Skin epidermis (tissue), 12 donors: ENCODE measurements around the gene YWHAQ.
"Not testable (repeated sequence)": the region's sequence is repeated elsewhere in the genome, so short reads cannot be mapped to it uniquely, and the experiment has no call there.

Experiments
- H3K27ac ChIP-seq, 21 experiments: fragments of 200-600 bp; sonication (generic) in 11 of 21; one replicate each; pipeline ENCODE4 v1.5.0; 2020; ENCODE audit warnings: mild to moderate bottlenecking in 3 of 21, inconsistent platforms in 2 of 21, moderate library complexity in 2 of 21
- H3K4me3 ChIP-seq, 7 experiments: fragments of 200-600 bp; sonication (generic) in 2 of 7; one replicate each; pipeline ENCODE4 v1.5.0; 2020; ENCODE audit warnings: inconsistent platforms in 2 of 7, mild to moderate bottlenecking in 2 of 7, moderate library complexity in 1 of 7

The YWHAQ gene

GRCh38 chr2:9638532-9638931 lies 7.7 kb upstream of the YWHAQ start:
- Histone ChIP-seq H3K4me3 (no peak overlapping the region), H3K27ac (peak overlapping the region in 6 of 21 experiments; percentile 8 to 55 (median 40))

- Histone ChIP-seq H3K4me3 (no peak overlapping the region), H3K27ac (peak overlapping the region in 1 of 21 experiments; percentile 55)
Observed at GRCh38 chr2:9637330-9637729, 6.5 kb upstream of the YWHAQ start.

GRCh38 chr2:9634133-9634532 lies 3.3 kb upstream of the YWHAQ start:
- Histone ChIP-seq H3K27ac (no peak overlapping the region), H3K4me3 (no peak overlapping the region)

GRCh38 chr2:9631878-9632700 lies 1.3 kb upstream of the YWHAQ start:
- H3K27ac ChIP-seq = peak overlapping the region in 5 of 21 experiments; percentile 24 to 96 (median 45)

GRCh38 chr2:9631553-9631819 lies 689 bp upstream of the YWHAQ start:
- H3K27ac ChIP-seq = peak overlapping the region in 17 of 21 experiments; percentile 39 to 97 (median 93)
- H3K4me3 ChIP-seq = peak overlapping the region; percentile 54 to 87 (median 68)

More at GRCh38 chr2:9631878-9632700, 1.3 kb upstream of the YWHAQ start:
- H3K4me3 ChIP-seq = no peak overlapping the region

GRCh38 chr2:9630117-9630735 lies 571 bp downstream of the YWHAQ start:
- H3K27ac ChIP-seq = peak overlapping the region; percentile 48 to 97 (median 94)
- peak overlapping the region; percentile 54 to 87 (median 68) for H3K4me3 ChIP-seq

- peak overlapping the region; percentile 54 to 87 (median 68) for H3K4me3 ChIP-seq
- H3K27ac ChIP-seq = peak overlapping the region in 20 of 21 experiments; percentile 73 to 97 (median 94)
Observed at GRCh38 chr2:9629222-9630116, 1.3 kb downstream of the YWHAQ start.

- peak overlapping the region in 1 of 21 experiments; percentile 6 for H3K27ac ChIP-seq
- no peak overlapping the region for H3K4me3 ChIP-seq
Observed at GRCh38 chr2:9627310-9627709, 3.5 kb downstream of the YWHAQ start.

- Histone ChIP-seq H3K4me3 (no peak overlapping the region), H3K27ac (no peak overlapping the region)
Observed at GRCh38 chr2:9623151-9623550, 7.6 kb downstream of the YWHAQ start.

- not testable (repeated sequence) for H3K27ac ChIP-seq, H3K4me3 ChIP-seq
Observed at GRCh38 chr2:9621655-9622054, 9.1 kb downstream of the YWHAQ start.

GRCh38 chr2:9618410-9618809 lies 12.4 kb downstream of the YWHAQ start:
- H3K4me3 ChIP-seq = no peak overlapping the region
- peak overlapping the region in 2 of 21 experiments; percentile 20 to 33 for H3K27ac ChIP-seq

GRCh38 chr2:9617749-9618148 lies 13.0 kb downstream of the YWHAQ start:
- H3K27ac ChIP-seq = peak overlapping the region in 2 of 21 experiments; percentile 20 to 33
- H3K4me3 ChIP-seq = no peak overlapping the region

- Histone ChIP-seq H3K4me3 (no peak overlapping the region), H3K27ac (peak overlapping the region in 1 of 21 experiments; percentile 33)
Observed at GRCh38 chr2:9617296-9617695, 13.5 kb downstream of the YWHAQ start.

- no peak overlapping the region for H3K27ac ChIP-seq
- no peak overlapping the region for H3K4me3 ChIP-seq
Observed at GRCh38 chr2:9614562-9614961, 16.2 kb downstream of the YWHAQ start.

GRCh38 chr2:9613291-9613690 lies 17.5 kb downstream of the YWHAQ start:
- Histone ChIP-seq H3K4me3 (no peak overlapping the region), H3K27ac (no peak overlapping the region)

- not testable (repeated sequence) for H3K27ac ChIP-seq, H3K4me3 ChIP-seq
Observed at GRCh38 chr2:9611549-9611912, 19.3 kb downstream of the YWHAQ start.

GRCh38 chr2:9610781-9611548 lies 19.8 kb downstream of the YWHAQ start:
- peak overlapping the region in 1 of 21 experiments; percentile 9 for H3K27ac ChIP-seq
- no peak overlapping the region for H3K4me3 ChIP-seq

GRCh38 chr2:9608491-9608890 lies 22.3 kb downstream of the YWHAQ start:
- H3K4me3 ChIP-seq = peak overlapping the region in 1 of 7 experiments; percentile 11
- peak overlapping the region in 6 of 21 experiments; percentile 34 to 65 (median 50) for H3K27ac ChIP-seq

GRCh38 chr2:9602412-9602811 lies 28.4 kb downstream of the YWHAQ start:
- Histone ChIP-seq H3K4me3 (no peak overlapping the region), H3K27ac (no peak overlapping the region)
